ENCODE measurements around the gene NGLY1.

Gene NGLY1

GRCh38 chr3:25708036-25708435, 75.2 kb downstream of the NGLY1 start:
- TF ChIP-seq GATA2 (IDR thresholded peaks at IDR 0.05; ENCODE audit: low read depth, low read length) (no peak), GATA3 (IDR thresholded peaks at IDR 0.05; ENCODE audit: low read depth, low read length) (no peak)

- TF ChIP-seq GATA2 (IDR thresholded peaks at IDR 0.05; ENCODE audit: low read depth, low read length) (no peak), GATA3 (IDR thresholded peaks at IDR 0.05; ENCODE audit: low read depth, low read length) (no peak)
These were observed 75.8 kb downstream of the NGLY1 start for GRCh38 chr3:25707268-25707926.

GRCh38 chr3:25706213-25706612, 77.0 kb downstream of the NGLY1 start:
- TF ChIP-seq GATA2 (IDR thresholded peaks at IDR 0.05; ENCODE audit: low read depth, low read length) (no peak), GATA3 (IDR thresholded peaks at IDR 0.05; ENCODE audit: low read depth, low read length) (no peak)

- TF ChIP-seq GATA3 (IDR thresholded peaks at IDR 0.05; ENCODE audit: low read depth, low read length) (no peak), GATA2 (IDR thresholded peaks at IDR 0.05; ENCODE audit: low read depth, low read length) (no peak)
These were observed 85.7 kb downstream of the NGLY1 start for GRCh38 chr3:25697553-25697952.

GRCh38 chr3:25695731-25696420, 87.4 kb downstream of the NGLY1 start:
- TF ChIP-seq GATA3 (IDR thresholded peaks at IDR 0.05; ENCODE audit: low read depth, low read length) = no peak
- TF ChIP-seq GATA2 (IDR thresholded peaks at IDR 0.05; ENCODE audit: low read depth, low read length) = no peak

GRCh38 chr3:25693238-25693637, 90.0 kb downstream of the NGLY1 start:
- TF ChIP-seq GATA2 (IDR thresholded peaks at IDR 0.05; ENCODE audit: low read depth, low read length) = no peak
- TF ChIP-seq GATA3 (IDR thresholded peaks at IDR 0.05; ENCODE audit: low read depth, low read length) = no peak

GRCh38 chr3:25692341-25692740, 90.9 kb downstream of the NGLY1 start:
- TF ChIP-seq GATA2 (IDR thresholded peaks at IDR 0.05; ENCODE audit: low read depth, low read length) (no peak), GATA3 (IDR thresholded peaks at IDR 0.05; ENCODE audit: low read depth, low read length) (no peak)

- no peak for TF ChIP-seq GATA2 (IDR thresholded peaks at IDR 0.05; ENCODE audit: low read depth, low read length)
- TF ChIP-seq GATA3 (IDR thresholded peaks at IDR 0.05; ENCODE audit: low read depth, low read length) = no peak
These were observed 92.3 kb downstream of the NGLY1 start for GRCh38 chr3:25690768-25691533.

- TF ChIP-seq GATA2 (IDR thresholded peaks at IDR 0.05; ENCODE audit: low read depth, low read length) = no peak
- no peak for TF ChIP-seq GATA3 (IDR thresholded peaks at IDR 0.05; ENCODE audit: low read depth, low read length)
These were observed 94.0 kb downstream of the NGLY1 start for GRCh38 chr3:25689226-25689625.

GRCh38 chr3:25687742-25688141, 95.5 kb downstream of the NGLY1 start:
- no peak for TF ChIP-seq GATA2 (IDR thresholded peaks at IDR 0.05; ENCODE audit: low read depth, low read length)
- no peak for TF ChIP-seq GATA3 (IDR thresholded peaks at IDR 0.05; ENCODE audit: low read depth, low read length)

- TF ChIP-seq GATA3 (IDR thresholded peaks at IDR 0.05; ENCODE audit: low read depth, low read length) = no peak
These were observed 96.5 kb downstream of the NGLY1 start for GRCh38 chr3:25686766-25687165.

GRCh38 chr3:25683882-25684281, 99.4 kb downstream of the NGLY1 start:
- TF ChIP-seq GATA3 (IDR thresholded peaks at IDR 0.05; ENCODE audit: low read depth, low read length) (no peak), GATA2 (IDR thresholded peaks at IDR 0.05; ENCODE audit: low read depth, low read length) (no peak)

- no peak for TF ChIP-seq GATA2 (IDR thresholded peaks at IDR 0.05; ENCODE audit: low read depth, low read length)
- no peak for TF ChIP-seq GATA3 (IDR thresholded peaks at IDR 0.05; ENCODE audit: low read depth, low read length)
These were observed 99.8 kb downstream of the NGLY1 start for GRCh38 chr3:25683410-25683809.

- no peak for TF ChIP-seq GATA2 (IDR thresholded peaks at IDR 0.05; ENCODE audit: low read depth, low read length)
These were observed 103.5 kb downstream of the NGLY1 start for GRCh38 chr3:25679642-25680302.
